IMR-90 (cell line): ENCODE data around the gene HCRTR1. TPM values are rescaled to one million over a fixed set of nuclear protein-coding genes. Genes with fewer than 3 reads are reported as not detected.

Experiments
- ATAC-seq: fragments of 200-7000 bp; cut with Tn5 transposase; 2 replicates; pipeline ENCODE4 v1.9.1; 2020; ENCODE audit warnings: low read depth, mild to moderate bottlenecking, moderate library complexity
- BruUV-seq: library from RNA; stranded (reverse); fragments of 400-500 nt; replicated peaks from 2 replicates; lab custom pipeline; 2021; lab: Mats Ljungman, UMichigan
- CTCF ChIA-PET: fragments of 300-600 bp; formaldehyde crosslinking; extraction: SDS; loops from one replicate; lab custom pipeline; 2021; ENCODE audit warnings: antibody characterized with exemption; lab: Yijun Ruan, JAX
- POLR2A ChIA-PET: fragments of 300-600 bp; sonication (Branson Sonifier 250); formaldehyde crosslinking; loops from one replicate; lab custom pipeline; 2022; ENCODE audit warnings: antibody characterized with exemption; ENCODE audit not compliant: unreplicated experiment; lab: Charles Lee
- DNase-seq: peaks from one replicate; pipeline ENCODE4 v3.0.0; 2013
- H2AFZ ChIP-seq: replicated peaks from 2 replicates; pipeline ENCODE3; 2013; ENCODE audit warnings: low read length, mild to moderate bottlenecking; ENCODE audit not compliant: poor library complexity
- H2AK5ac ChIP-seq: 2 replicates; pipeline ENCODE4 v1.6.1; 2013; ENCODE audit warnings: low read depth, low read length, inconsistent platforms
- H2AK9ac ChIP-seq: replicated peaks from 2 replicates; pipeline ENCODE3; 2013; ENCODE audit warnings: mild to moderate bottlenecking, low read depth, low read length, moderate library complexity; ENCODE audit not compliant: poor library complexity
- H2BK120ac ChIP-seq: 2 replicates; pipeline ENCODE4 v1.6.1; 2013; ENCODE audit warnings: low read depth, low read length, inconsistent platforms
- H2BK15ac ChIP-seq: 3 replicates; pipeline ENCODE4 v1.6.1; 2013; ENCODE audit warnings: low read depth, low read length, inconsistent platforms
- H2BK20ac ChIP-seq: 2 replicates; pipeline ENCODE4 v1.6.1; 2013; ENCODE audit warnings: low read depth, mild to moderate bottlenecking, inconsistent platforms, low read length, moderate library complexity
- H2BK5ac ChIP-seq: 2 replicates; pipeline ENCODE4 v1.6.1; 2013; ENCODE audit warnings: mild to moderate bottlenecking, low read depth, low read length, inconsistent platforms; ENCODE audit not compliant: poor library complexity, severe bottlenecking
- H3K14ac ChIP-seq: replicated peaks from 2 replicates; pipeline ENCODE4 v1.6.1; 2013; ENCODE audit warnings: low read depth, low read length, inconsistent platforms
- H3K18ac ChIP-seq: 2 replicates; pipeline ENCODE4 v1.6.1; 2013; ENCODE audit warnings: low read depth, low read length, control low read depth
- H3K23ac ChIP-seq: 2 replicates; pipeline ENCODE4 v1.6.1; 2013; ENCODE audit warnings: low read depth, low read length, inconsistent platforms
- H3K27ac ChIP-seq: 2 replicates; pipeline ENCODE4 v1.5.1; 2013; ENCODE audit warnings: mild to moderate bottlenecking, control low read depth, low read length; ENCODE audit not compliant: insufficient read depth
- H3K27me3 ChIP-seq: 2 replicates; pipeline ENCODE4 v1.6.1; 2013; ENCODE audit warnings: low read length; ENCODE audit not compliant: control insufficient read depth, insufficient read depth
- H3K36me3 ChIP-seq: 2 replicates; pipeline ENCODE4 v1.6.1; 2013; ENCODE audit warnings: low read length, mixed read lengths; ENCODE audit not compliant: control insufficient read depth, insufficient read depth
- H3K4ac ChIP-seq: 2 replicates; pipeline ENCODE4 v1.6.1; 2013; ENCODE audit warnings: low read depth, low read length, inconsistent platforms
- H3K4me1 ChIP-seq: 2 replicates; pipeline ENCODE4 v1.6.1; 2013; ENCODE audit warnings: low read length, mixed read lengths; ENCODE audit not compliant: control insufficient read depth, insufficient read depth
- H3K4me2 ChIP-seq: 2 replicates; pipeline ENCODE4 v1.6.1; 2013; ENCODE audit warnings: low read depth, mild to moderate bottlenecking, control low read depth, low read length, moderate library complexity
- H3K4me3 ChIP-seq: 2 replicates; pipeline ENCODE4 v1.5.1; 2013; ENCODE audit warnings: low read depth, mild to moderate bottlenecking, control low read depth, low read length, moderate library complexity; ENCODE audit not compliant: insufficient read depth
- H3K56ac ChIP-seq: 2 replicates; pipeline ENCODE4 v1.6.1; 2013; ENCODE audit warnings: low read length, inconsistent platforms; ENCODE audit not compliant: insufficient read depth; ENCODE audit errors: extremely low read depth
- H3K79me1 ChIP-seq, 2 experiments: 2 replicates each; pipeline ENCODE4 v1.6.1; 2013; ENCODE audit warnings: low read length in 2 of 2, inconsistent platforms in 1 of 2, low read depth in 1 of 2
- H3K9ac ChIP-seq: 2 replicates; pipeline ENCODE4 v1.6.1; 2013; ENCODE audit warnings: low read depth, low read length, control low read depth
- H3K9me1 ChIP-seq: 2 replicates; pipeline ENCODE4 v1.6.1; 2013; ENCODE audit warnings: low read length, inconsistent platforms; ENCODE audit not compliant: insufficient read depth
- H3K9me3 ChIP-seq: 2 replicates; pipeline ENCODE4 v1.6.1; 2013; ENCODE audit warnings: low read length; ENCODE audit not compliant: control insufficient read depth, insufficient read depth
- H4K20me1 ChIP-seq: 2 replicates; pipeline ENCODE4 v1.6.1; 2013; ENCODE audit warnings: low read length, inconsistent platforms; ENCODE audit not compliant: insufficient read depth
- H4K5ac ChIP-seq: 2 replicates; pipeline ENCODE4 v1.6.1; 2013; ENCODE audit warnings: mild to moderate bottlenecking, low read depth, low read length, control low read depth
- H4K8ac ChIP-seq, 2 experiments: 2 replicates each; pipeline ENCODE4 v1.6.1; 2013; ENCODE audit warnings: low read depth in 2 of 2, low read length in 2 of 2, control low read depth in 1 of 2, inconsistent platforms in 1 of 2
- H4K91ac ChIP-seq: 2 replicates; pipeline ENCODE4 v1.6.1; 2013; ENCODE audit warnings: low read depth, low read length, inconsistent platforms; ENCODE audit not compliant: insufficient read depth
- CTCF ChIP-seq: conservative IDR thresholded peaks from 2 replicates; pipeline ENCODE4 v1.5.1; 2012; ENCODE audit warnings: mild to moderate bottlenecking, low read depth, low read length, improper control_type of control experiment
- ELK1 ChIP-seq: fragments of 150-350 bp; IDR thresholded peaks from 2 replicates; pipeline ENCODE4 v1.6.1; 2016; ENCODE audit warnings: low read depth, mild to moderate bottlenecking, low read length, moderate library complexity, borderline replicate concordance
- MAFK ChIP-seq: IDR thresholded peaks from 2 replicates; pipeline ENCODE4 v1.6.1; 2012; ENCODE audit warnings: low read depth, low read length, improper control_type of control experiment
- RCOR1 ChIP-seq: IDR thresholded peaks from 2 replicates; pipeline ENCODE4 v1.6.1; 2012; ENCODE audit warnings: mild to moderate bottlenecking, low read length, improper control_type of control experiment; ENCODE audit not compliant: insufficient replicate concordance
- WGBS, 2 experiments: methylation state at CpG; one replicate each; pipeline versions ENCODE4 v1.1.5 to v1.1.7; 2013; ENCODE audit warnings: missing lambda C conversion rate in 2 of 2; ENCODE audit not compliant: insufficient read length in 1 of 2; ENCODE audit errors: extremely low coverage in 2 of 2; 5-methylcytosine and 5-hydroxymethylcytosine counted together
- dilution Hi-C: fragments of 300-500 bp; cut with HindIII; formaldehyde crosslinking; loops from one replicate; pipeline ENCODE4 v1.14.3; 2018; ENCODE audit warnings: low sequenced_read_pairs; ENCODE audit not compliant: unreplicated experiment
- in situ Hi-C: fragments of 300-500 bp; cut with MboI; formaldehyde crosslinking; loops from 3 replicates; pipeline ENCODE4 v1.14.3; 2019; ENCODE audit warnings: low sequenced_read_pairs, inconsistent platforms, mixed read lengths
- intact Hi-C: fragments of 100-400 bp; cut with micrococcal nuclease; formaldehyde crosslinking; loops from 2 replicates; pipeline ENCODE4 v1.10.0; 2022
- polyA plus RNA-seq, 3 experiments: library from polyadenylated mRNA; depleted of rRNA; stranded (reverse); fragments of >200 nt; gene quantifications; 2 replicates each; pipeline ENCODE4 v1.2.3, GENCODE V29; 2012; ENCODE audit warnings: low replicate concordance in 1 of 3
- total RNA-seq: library from RNA; depleted of rRNA; stranded (reverse); fragments of >200 nt; gene quantifications from 2 replicates; pipeline ENCODE4 v1.2.3, GENCODE V29; 2012

HCRTR1 gene
- total and polyA plus RNA-seq, 2 of the 4 experiments (the other 2 are of a cell fraction), result not detected

GRCh38 chr1:31648641-31649357 is 31.3 kb downstream of the HCRTR1 start:
- H3K18ac ChIP-seq, result no peak overlapping the region
- H2BK15ac ChIP-seq, result no peak overlapping the region

More at GRCh38 chr1:31648641-31649357, 31.3 kb downstream of the HCRTR1 start:
- no peak overlapping the region for H2AK9ac ChIP-seq
- no peak overlapping the region for H2AFZ ChIP-seq
- H3K9me3 ChIP-seq, result no peaks in the 10 kb centered on the region
- no peak overlapping the region for H3K9ac ChIP-seq
- no peak overlapping the region for H3K23ac ChIP-seq
- no peak overlapping the region for H3K27ac ChIP-seq
- peaks cover 4% of the 10 kb centered on the region; the same call in 1 of the 2 replicates for H3K4me1 ChIP-seq
- H3K4me3 ChIP-seq, result no peak overlapping the region
- in situ Hi-C loops, result no loop called here
- H3K79me1 ChIP-seq, result peaks cover 13 to 17% of the 10 kb centered on the region in 2 experiments
- H2BK20ac ChIP-seq, result no peak overlapping the region
- H4K91ac ChIP-seq, result no peak overlapping the region
- no peak overlapping the region for H3K14ac ChIP-seq
- no peak overlapping the region for H2BK120ac ChIP-seq
- TF ChIP-seq RCOR1 (no peak), CTCF (no peak), MAFK (no peak), ELK1 (no peak)
- no peak overlapping the region for H3K4me2 ChIP-seq
- no TSS peak for BruUV-seq
- H3K27me3 ChIP-seq, result no peaks in the 10 kb centered on the region
- H2AK5ac ChIP-seq, result no peak overlapping the region
- H4K5ac ChIP-seq, result no peak overlapping the region
- H4K20me1 ChIP-seq, result no peaks in the 10 kb centered on the region
- WGBS, 2 experiments, result 73% methylated on average over 2 of the region's 9 CpGs; no CpG with 5 or more reads in 1 of the 2 experiments
- H3K4ac ChIP-seq, result no peak overlapping the region
- no peak overlapping the region for H2BK5ac ChIP-seq
- H4K8ac ChIP-seq, result no peak overlapping the region
- no peak overlapping the region for H3K56ac ChIP-seq
- DNase-seq (no peak), ATAC-seq (no peak)
- dilution Hi-C loops, result no loop called here
- H3K36me3 ChIP-seq, result peaks cover 17% of the 10 kb centered on the region
- POLR2A ChIA-PET, result no interaction called here
- intact Hi-C loops, result no loop called here
- H3K9me1 ChIP-seq, result peaks cover 8% of the 10 kb centered on the region; the same call in 1 of the 2 replicates
- CTCF ChIA-PET, result no interaction called here
